ENCODE results near the gene PCBP3.

DNA sequence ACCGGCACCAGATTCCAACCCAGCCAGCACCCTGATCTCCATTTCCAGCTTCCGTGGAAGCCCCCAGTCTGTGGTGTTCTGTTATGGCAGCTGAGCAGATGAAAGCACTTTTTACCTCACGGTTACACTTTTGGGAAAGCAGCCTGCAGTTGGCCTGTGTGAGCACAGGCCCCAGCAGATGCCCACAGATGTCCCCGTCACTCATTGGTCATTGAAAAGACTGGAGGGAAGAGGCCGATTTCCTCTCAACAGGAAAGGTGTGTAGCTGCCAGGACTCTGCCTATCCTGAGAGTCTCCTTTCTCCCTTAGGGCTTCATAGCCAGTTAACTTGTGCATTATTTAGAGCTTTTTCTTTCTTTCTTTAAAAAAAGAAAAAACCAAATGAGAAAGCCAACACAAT lies 123.0 kb downstream of the PCBP3 start:
- TF ChIP-seq, protein P1, sequence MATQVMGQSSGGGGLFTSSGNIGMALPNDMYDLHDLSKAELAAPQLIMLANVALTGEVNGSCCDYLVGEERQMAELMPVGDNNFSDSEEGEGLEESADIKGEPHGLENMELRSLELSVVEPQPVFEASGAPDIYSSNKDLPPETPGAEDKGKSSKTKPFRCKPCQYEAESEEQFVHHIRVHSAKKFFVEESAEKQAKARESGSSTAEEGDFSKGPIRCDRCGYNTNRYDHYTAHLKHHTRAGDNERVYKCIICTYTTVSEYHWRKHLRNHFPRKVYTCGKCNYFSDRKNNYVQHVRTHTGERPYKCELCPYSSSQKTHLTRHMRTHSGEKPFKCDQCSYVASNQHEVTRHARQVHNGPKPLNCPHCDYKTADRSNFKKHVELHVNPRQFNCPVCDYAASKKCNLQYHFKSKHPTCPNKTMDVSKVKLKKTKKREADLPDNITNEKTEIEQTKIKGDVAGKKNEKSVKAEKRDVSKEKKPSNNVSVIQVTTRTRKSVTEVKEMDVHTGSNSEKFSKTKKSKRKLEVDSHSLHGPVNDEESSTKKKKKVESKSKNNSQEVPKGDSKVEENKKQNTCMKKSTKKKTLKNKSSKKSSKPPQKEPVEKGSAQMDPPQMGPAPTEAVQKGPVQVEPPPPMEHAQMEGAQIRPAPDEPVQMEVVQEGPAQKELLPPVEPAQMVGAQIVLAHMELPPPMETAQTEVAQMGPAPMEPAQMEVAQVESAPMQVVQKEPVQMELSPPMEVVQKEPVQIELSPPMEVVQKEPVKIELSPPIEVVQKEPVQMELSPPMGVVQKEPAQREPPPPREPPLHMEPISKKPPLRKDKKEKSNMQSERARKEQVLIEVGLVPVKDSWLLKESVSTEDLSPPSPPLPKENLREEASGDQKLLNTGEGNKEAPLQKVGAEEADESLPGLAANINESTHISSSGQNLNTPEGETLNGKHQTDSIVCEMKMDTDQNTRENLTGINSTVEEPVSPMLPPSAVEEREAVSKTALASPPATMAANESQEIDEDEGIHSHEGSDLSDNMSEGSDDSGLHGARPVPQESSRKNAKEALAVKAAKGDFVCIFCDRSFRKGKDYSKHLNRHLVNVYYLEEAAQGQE (IDR thresholded peaks at IDR 0.05; ENCODE audit: insufficient replicate concordance, low read depth) = no peak
- TF ChIP-seq, protein P2, sequence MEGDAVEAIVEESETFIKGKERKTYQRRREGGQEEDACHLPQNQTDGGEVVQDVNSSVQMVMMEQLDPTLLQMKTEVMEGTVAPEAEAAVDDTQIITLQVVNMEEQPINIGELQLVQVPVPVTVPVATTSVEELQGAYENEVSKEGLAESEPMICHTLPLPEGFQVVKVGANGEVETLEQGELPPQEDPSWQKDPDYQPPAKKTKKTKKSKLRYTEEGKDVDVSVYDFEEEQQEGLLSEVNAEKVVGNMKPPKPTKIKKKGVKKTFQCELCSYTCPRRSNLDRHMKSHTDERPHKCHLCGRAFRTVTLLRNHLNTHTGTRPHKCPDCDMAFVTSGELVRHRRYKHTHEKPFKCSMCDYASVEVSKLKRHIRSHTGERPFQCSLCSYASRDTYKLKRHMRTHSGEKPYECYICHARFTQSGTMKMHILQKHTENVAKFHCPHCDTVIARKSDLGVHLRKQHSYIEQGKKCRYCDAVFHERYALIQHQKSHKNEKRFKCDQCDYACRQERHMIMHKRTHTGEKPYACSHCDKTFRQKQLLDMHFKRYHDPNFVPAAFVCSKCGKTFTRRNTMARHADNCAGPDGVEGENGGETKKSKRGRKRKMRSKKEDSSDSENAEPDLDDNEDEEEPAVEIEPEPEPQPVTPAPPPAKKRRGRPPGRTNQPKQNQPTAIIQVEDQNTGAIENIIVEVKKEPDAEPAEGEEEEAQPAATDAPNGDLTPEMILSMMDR (IDR thresholded peaks at IDR 0.05; ENCODE audit: insufficient read depth, low read length) = no peak
- no peak for TF ChIP-seq POLR2AphosphoS5 (IDR thresholded peaks at IDR 0.05; ENCODE audit: low read depth)
- TF ChIP-seq GABPA (IDR thresholded peaks at IDR 0.05; ENCODE audit: low read depth) = no peak
- TF ChIP-seq SPI1 (IDR thresholded peaks at IDR 0.05; ENCODE audit: borderline replicate concordance, low read depth) = no peak
